CD14-positive monocyte (primary cell): Measurements from ENCODE around the gene ADAMTS20. TPM values are rescaled to one million over a fixed set of nuclear protein-coding genes. Genes with fewer than 3 reads are reported as not detected.
"Not testable (repeated sequence)": the region's sequence is repeated elsewhere in the genome, so short reads cannot be mapped to it uniquely, and the experiment has no call there.

Experiments used
- DNase-seq, 3 donors: peaks; one replicate each; pipeline ENCODE4 v3.0.0-alpha.2; 2011 to 2022
- H2AFZ ChIP-seq: 2 replicates; pipeline ENCODE4 v1.6.0; 2012; ENCODE audit warnings: mild to moderate bottlenecking, low read depth, low read length, inconsistent platforms; ENCODE audit not compliant: insufficient read depth, poor library complexity, severe bottlenecking
- H3K27ac ChIP-seq, 2 donors: 1 replicate in 1 of 2; 2 replicates in 1 of 2; pipeline ENCODE4 v1.5.1; 2012 to 2013; ENCODE audit warnings: low read length in 2 of 2, control low read depth in 1 of 2, inconsistent platforms in 1 of 2, low read depth in 1 of 2, mild to moderate bottlenecking in 1 of 2
- H3K27me3 ChIP-seq, 2 donors: one replicate each; pipeline versions ENCODE4 v1.6.0 to v1.6.1; 2011 to 2013; ENCODE audit warnings: low read length in 2 of 2; ENCODE audit not compliant: control insufficient read depth in 2 of 2, insufficient read depth in 2 of 2
- H3K36me3 ChIP-seq, 2 donors: replicated peaks in 1 of 2; 1 replicate in 1 of 2; 2 replicates in 1 of 2; pipeline versions ENCODE4 v1.5.1 to v1.6.1; 2012 to 2013; ENCODE audit warnings: low read length in 2 of 2, control low read depth in 1 of 2, inconsistent platforms in 1 of 2, mild to moderate bottlenecking in 1 of 2; ENCODE audit not compliant: insufficient read depth in 2 of 2, control insufficient read depth in 1 of 2
- H3K4me1 ChIP-seq, 2 donors: 1 replicate in 1 of 2; 2 replicates in 1 of 2; pipeline versions ENCODE4 v1.5.1 to v1.6.1; 2012 to 2013; ENCODE audit warnings: low read length in 2 of 2, control low read depth in 1 of 2, inconsistent platforms in 1 of 2, mild to moderate bottlenecking in 1 of 2, moderate library complexity in 1 of 2; ENCODE audit not compliant: insufficient read depth in 2 of 2, control insufficient read depth in 1 of 2
- H3K4me2 ChIP-seq: replicated peaks from 2 replicates; pipeline ENCODE3; 2012; ENCODE audit warnings: low read length, moderate library complexity, mild to moderate bottlenecking; ENCODE audit not compliant: poor library complexity, severe bottlenecking; ENCODE audit errors: extremely low read depth
- H3K4me3 ChIP-seq, 3 experiments: fragments of 200-600 bp in 1 of 3; sonication (generic) in 1 of 3; replicated peaks in 1 of 3; 1 replicate in 2 of 3; 2 replicates in 1 of 3; pipeline ENCODE4 v1.5.1; 2011 to 2013; ENCODE audit warnings: low read length in 3 of 3, mild to moderate bottlenecking in 3 of 3, control low read depth in 2 of 3, low read depth in 2 of 3, inconsistent platforms in 1 of 3, moderate library complexity in 1 of 3
- H3K79me2 ChIP-seq: 2 replicates; pipeline ENCODE4 v1.6.0; 2012; ENCODE audit warnings: mild to moderate bottlenecking, control low read depth, inconsistent platforms, low read length, moderate library complexity; ENCODE audit not compliant: insufficient read depth
- H3K9ac ChIP-seq: 2 replicates; pipeline ENCODE4 v1.6.0; 2017; ENCODE audit warnings: low read length, mild to moderate bottlenecking; ENCODE audit not compliant: insufficient read depth, poor library complexity, severe bottlenecking
- H3K9me3 ChIP-seq, 2 donors: replicated peaks in 1 of 2; 1 replicate in 1 of 2; 2 replicates in 1 of 2; pipeline versions ENCODE4 v1.5.1 to v1.6.1; 2012 to 2013; ENCODE audit warnings: low read length in 2 of 2, control low read depth in 1 of 2; ENCODE audit not compliant: control insufficient read depth in 1 of 2, insufficient read depth in 1 of 2
- H4K20me1 ChIP-seq: 2 replicates; pipeline ENCODE4 v1.6.0; 2012; ENCODE audit warnings: mild to moderate bottlenecking, low read length, control low read depth, moderate library complexity; ENCODE audit not compliant: insufficient read depth
- H3K27ac Mint-ChIP-seq, 7 donors: one replicate each; pipeline ENCODE4 v1.8.0; 2020; ENCODE audit warnings: mild to moderate bottlenecking in 7 of 7, mixed read lengths in 7 of 7, moderate library complexity in 6 of 7, inconsistent platforms in 2 of 7
- H3K27me3 Mint-ChIP-seq, 3 donors: one replicate each; pipeline ENCODE4 v1.8.0; 2021 to 2022; ENCODE audit warnings: low read depth in 3 of 3, mild to moderate bottlenecking in 3 of 3, mixed read lengths in 3 of 3, moderate library complexity in 3 of 3, inconsistent platforms in 1 of 3
- H3K36me3 Mint-ChIP-seq, 2 donors: one replicate each; pipeline ENCODE4 v1.8.0; 2020; ENCODE audit warnings: mixed read lengths in 2 of 2, inconsistent platforms in 1 of 2, mild to moderate bottlenecking in 1 of 2
- H3K4me1 Mint-ChIP-seq: one replicate; pipeline ENCODE4 v1.8.0; 2020; ENCODE audit warnings: mild to moderate bottlenecking, mixed read lengths
- H3K4me3 Mint-ChIP-seq, 2 donors: one replicate each; pipeline ENCODE4 v1.8.0; 2020; ENCODE audit warnings: mild to moderate bottlenecking in 2 of 2, mixed read lengths in 2 of 2, moderate library complexity in 1 of 2
- H3K9me3 Mint-ChIP-seq, 7 donors: one replicate each; pipeline ENCODE4 v1.8.0; 2020 to 2022; ENCODE audit warnings: mixed read lengths in 7 of 7, mild to moderate bottlenecking in 6 of 7, moderate library complexity in 6 of 7, inconsistent platforms in 2 of 7
- CTCF ChIP-seq: fragments of 200-600 bp; IDR thresholded peaks from one replicate; pipeline ENCODE4 v1.8.0; 2022; ENCODE audit warnings: antibody characterized with exemption, mild to moderate bottlenecking
- WGBS: methylation state at CpG from one replicate; pipeline ENCODE4 v1.1.5; 2013; ENCODE audit warnings: missing lambda C conversion rate; ENCODE audit not compliant: insufficient coverage; 5-methylcytosine and 5-hydroxymethylcytosine counted together
- intact Hi-C, 2 donors: fragments of 100-400 bp; cut with micrococcal nuclease; formaldehyde crosslinking; loops; one replicate each; pipeline versions ENCODE4 v1.15.0 to v1.15.1; 2023
- polyA plus RNA-seq, 3 donors: library from polyadenylated mRNA; depleted of rRNA in 1 of 3; unstranded in 2 of 3; stranded (reverse) in 1 of 3; fragments of 300-500 nt in 2 of 3; fragments of >200 nt in 1 of 3; fragmentation: Illumina TruSeq in 2 of 3; gene quantifications; 1 replicate in 2 of 3; 2 replicates in 1 of 3; pipeline ENCODE4 v1.2.3, GENCODE V29; 2012 to 2021

The ADAMTS20 gene
- polyA plus RNA-seq, 3 donors: not detected

GRCh38 chr12:43347026-43347425 is 205.0 kb downstream of the ADAMTS20 start:
- intact Hi-C loops: no loop called here
- Histone ChIP-seq H3K4me1 (no peaks in the 10 kb centered on the region), H3K79me2 (no peaks in the 10 kb centered on the region), H3K27ac (no peak overlapping the region), H2AFZ (no peak overlapping the region), H4K20me1 (no peaks in the 10 kb centered on the region), H3K4me2 (no peak overlapping the region), H3K36me3 (no peaks in the 10 kb centered on the region), H3K4me3 (no peak overlapping the region), H3K9me3 (peaks cover 13 to 15% of the 10 kb centered on the region in 2 donors), H3K9ac (no peak overlapping the region), H3K27me3 (no peaks in the 10 kb centered on the region)
- no peak for TF ChIP-seq CTCF
- WGBS: 88% methylated on average over 3 of the region's 4 CpGs
- Mint-ChIP-seq H3K9me3 (peaks cover 10 to 19% (median 16%) of the 10 kb centered on the region in 7 donors), H3K27me3 (peaks cover 0 to 3% (median 0%) of the 10 kb centered on the region in 3 donors), H3K27ac (no peak overlapping the region), H3K36me3 (no peaks in the 10 kb centered on the region), H3K4me3 (no peak overlapping the region), H3K4me1 (no peaks in the 10 kb centered on the region)
- DNase-seq: no peak

GRCh38 chr12:43345023-43345422 is 207.0 kb downstream of the ADAMTS20 start:
- Histone ChIP-seq H3K4me3 (no peak overlapping the region), H3K4me2 (no peak overlapping the region), H3K36me3 (no peaks in the 10 kb centered on the region), H3K27ac (no peak overlapping the region), H3K9me3 (peaks cover 13 to 15% of the 10 kb centered on the region in 2 donors), H2AFZ (no peak overlapping the region), H3K4me1 (no peaks in the 10 kb centered on the region), H3K9ac (no peak overlapping the region), H3K27me3 (no peaks in the 10 kb centered on the region), H4K20me1 (no peaks in the 10 kb centered on the region), H3K79me2 (no peaks in the 10 kb centered on the region)
- no peak overlapping the region for H3K4me3 Mint-ChIP-seq
- no peaks in the 10 kb centered on the region for H3K36me3 Mint-ChIP-seq
- DNase-seq: no peak
- intact Hi-C loops: no loop called here
- no peak for TF ChIP-seq CTCF
- H3K27me3 Mint-ChIP-seq: no peaks in the 10 kb centered on the region
- H3K27ac Mint-ChIP-seq: no peak overlapping the region
- 100% methylated on average over 1 of the region's 1 CpG for WGBS
- H3K4me1 Mint-ChIP-seq: no peaks in the 10 kb centered on the region
- peaks cover 10 to 19% (median 16%) of the 10 kb centered on the region in 7 donors for H3K9me3 Mint-ChIP-seq

GRCh38 chr12:43341785-43342313 is 210.2 kb downstream of the ADAMTS20 start:
- H3K4me3 Mint-ChIP-seq, H3K27me3 ChIP-seq, H3K4me3 ChIP-seq, H3K27ac ChIP-seq, H3K36me3 Mint-ChIP-seq, H2AFZ ChIP-seq, H3K4me1 Mint-ChIP-seq, H3K27me3 Mint-ChIP-seq, H3K27ac Mint-ChIP-seq, H3K36me3 ChIP-seq, H3K9ac ChIP-seq, H4K20me1 ChIP-seq, H3K79me2 ChIP-seq, intact Hi-C loops, H3K4me2 ChIP-seq, DNase-seq: not testable (repeated sequence)
- Histone ChIP-seq H3K4me1 (peaks cover 6 to 11% of the 10 kb centered on the region in 2 donors), H3K9me3 (peaks cover 13 to 15% of the 10 kb centered on the region in 2 donors)
- no CpG with 5 or more reads among the region's 3 CpGs for WGBS
- peaks cover 10 to 19% (median 16%) of the 10 kb centered on the region in 7 donors for H3K9me3 Mint-ChIP-seq
